Pons (tissue), 1 donor: ENCODE results near the gene NANOS3.

Source experiments
- DNase-seq: peaks from one replicate; pipeline ENCODE4 v3.0.0-alpha.2; 2016; ENCODE audit warnings: low spot score

Gene NANOS3

DNA sequence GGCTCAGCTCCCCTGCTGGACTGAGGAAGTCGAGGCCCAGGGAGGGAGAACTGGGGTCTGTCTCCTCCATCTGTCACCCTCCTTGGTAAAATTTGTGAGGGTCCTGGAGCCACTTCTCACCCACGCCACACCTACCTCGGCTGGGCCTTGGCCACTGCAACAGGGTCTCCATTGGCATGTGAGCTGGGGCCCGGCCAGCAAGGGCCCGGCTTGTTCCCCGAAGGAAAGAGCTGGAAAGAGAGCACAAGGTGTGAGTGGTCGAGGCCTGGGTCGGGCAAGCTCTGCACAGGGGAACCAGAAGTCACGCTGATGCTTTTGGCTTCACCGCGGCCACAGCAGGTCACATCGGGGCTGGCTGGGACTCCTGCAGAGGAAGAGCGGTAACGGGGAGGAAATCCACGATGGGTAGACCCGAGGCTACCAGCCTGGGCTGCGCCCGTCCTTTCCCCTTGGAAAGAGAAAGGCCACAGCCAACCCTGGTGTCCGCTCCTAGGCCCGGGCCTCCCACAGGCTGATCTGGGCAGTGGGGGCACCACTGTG lies 9.0 kb downstream of the NANOS3 start:
- no peak for DNase-seq

DNA sequence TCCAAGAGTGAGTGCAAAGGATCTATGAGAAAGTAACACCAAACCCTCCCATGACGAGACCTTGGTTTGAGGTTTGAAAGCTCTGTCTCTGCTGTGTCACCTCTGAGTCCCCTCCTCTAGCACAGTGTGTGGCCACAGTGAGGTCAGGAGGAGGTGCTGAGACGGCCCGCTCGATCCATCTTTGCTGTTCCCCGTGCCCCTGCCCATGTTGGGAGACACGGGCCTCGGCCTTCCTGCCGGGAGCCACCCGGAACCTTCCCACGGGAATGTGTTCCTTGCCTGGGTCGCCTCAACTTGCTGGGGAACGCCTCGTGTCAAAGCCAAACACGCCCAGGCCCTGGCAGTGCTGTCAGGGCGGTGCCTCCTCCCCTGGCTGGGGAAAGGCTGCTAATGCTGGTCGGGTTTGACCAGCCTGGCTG lies 10.1 kb downstream of the NANOS3 start:
- DNase-seq, result no peak

DNA sequence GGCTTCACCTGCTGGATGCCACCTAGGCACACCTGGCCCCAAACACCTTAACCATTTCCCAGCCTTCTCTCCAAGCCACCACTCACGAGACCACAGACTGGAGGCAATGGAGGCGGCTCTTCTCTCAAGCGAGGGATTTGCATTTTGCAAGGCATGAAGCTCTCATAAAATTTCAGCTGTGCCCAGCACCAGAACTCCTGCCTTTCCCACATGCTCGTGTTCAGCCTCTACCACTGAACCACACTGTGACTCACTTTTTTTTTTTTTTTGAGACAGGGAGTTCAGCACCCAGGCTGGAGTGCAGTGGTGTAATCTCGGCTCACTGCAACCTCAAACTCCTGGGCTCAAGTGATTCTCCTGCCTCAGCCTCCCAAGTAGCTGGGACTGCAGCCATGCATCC lies 10.6 kb downstream of the NANOS3 start:
- no peak for DNase-seq

DNA sequence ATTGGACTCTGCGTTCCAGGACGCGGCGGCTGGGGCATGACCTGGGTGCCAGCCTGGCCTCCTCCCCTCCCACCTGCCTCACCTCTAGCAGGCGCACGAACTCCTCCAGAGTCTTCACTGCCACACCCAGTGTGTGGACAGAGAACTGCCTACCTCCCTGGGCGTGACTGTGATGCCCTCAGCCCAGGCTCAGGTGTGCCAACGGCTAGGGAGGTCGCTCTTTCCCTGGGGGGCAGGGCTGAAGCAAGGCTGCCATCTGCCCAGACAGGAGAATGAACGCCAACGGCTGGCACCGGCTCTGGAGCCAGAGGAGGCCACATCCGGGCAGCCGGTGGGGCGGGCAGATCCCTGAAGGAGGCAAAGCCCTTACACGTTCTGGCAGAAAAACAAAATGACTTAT lies 11.3 kb downstream of the NANOS3 start:
- DNase-seq, result no peak

DNA sequence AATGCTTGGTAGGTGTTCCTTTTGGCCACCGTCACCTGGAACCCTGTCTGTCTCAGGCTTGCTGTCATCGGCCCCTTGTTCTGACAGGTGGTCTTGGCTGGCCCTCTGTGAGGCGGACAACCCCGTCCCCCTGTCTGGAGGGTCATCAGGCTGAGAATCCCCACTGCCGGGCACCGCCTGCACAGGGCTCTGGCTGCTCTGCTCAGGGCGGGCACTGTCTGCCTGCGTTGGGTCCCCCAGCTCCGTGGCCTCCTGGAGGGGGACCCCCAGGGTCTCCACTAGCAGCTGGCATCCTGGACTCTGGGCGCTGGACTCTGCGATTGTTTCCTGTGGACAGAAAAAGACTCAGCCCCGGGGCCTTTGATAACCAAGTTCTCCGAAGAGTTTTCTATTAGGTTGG lies 13.2 kb downstream of the NANOS3 start:
- DNase-seq, result no peak

DNA sequence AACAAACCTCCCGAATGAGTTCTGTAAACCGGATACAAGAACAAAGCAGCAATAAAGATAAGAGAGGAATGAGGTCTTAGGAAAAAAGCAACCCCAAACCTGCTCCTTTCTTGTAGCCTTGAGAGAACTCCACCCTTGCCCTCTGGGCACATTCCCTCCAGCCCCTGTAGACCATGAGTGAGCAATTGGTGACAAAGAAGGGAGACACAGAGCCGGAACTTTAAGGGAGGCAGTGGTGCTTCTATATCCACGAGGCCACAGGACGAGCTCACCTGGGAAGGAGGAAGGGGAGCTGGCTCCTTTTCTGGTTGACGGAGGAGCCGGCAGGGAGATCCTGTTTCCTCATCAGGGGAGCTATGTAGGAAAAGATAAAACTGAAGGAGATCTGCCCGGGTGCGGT lies 15.9 kb downstream of the NANOS3 start:
- no peak for DNase-seq

DNA sequence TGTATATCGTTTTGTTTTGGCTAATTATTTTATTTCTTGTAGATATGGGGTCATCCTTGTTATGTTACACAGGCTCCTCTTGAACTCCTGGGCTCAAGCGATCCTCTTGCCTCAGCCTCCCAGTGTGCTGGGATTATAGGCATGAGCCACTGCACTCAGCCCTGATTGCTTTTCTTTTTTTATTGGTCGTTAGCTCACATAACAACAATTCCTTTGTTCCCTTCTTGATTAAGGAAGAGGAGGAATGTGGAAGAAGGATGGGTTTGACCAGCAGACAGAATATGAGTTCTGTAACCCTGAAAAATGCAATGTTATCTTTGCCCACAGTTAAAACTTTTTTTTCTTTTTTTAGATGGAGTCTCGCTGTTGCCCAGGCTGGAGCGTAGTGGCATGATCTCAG lies 17.6 kb downstream of the NANOS3 start:
- no peak for DNase-seq

DNA sequence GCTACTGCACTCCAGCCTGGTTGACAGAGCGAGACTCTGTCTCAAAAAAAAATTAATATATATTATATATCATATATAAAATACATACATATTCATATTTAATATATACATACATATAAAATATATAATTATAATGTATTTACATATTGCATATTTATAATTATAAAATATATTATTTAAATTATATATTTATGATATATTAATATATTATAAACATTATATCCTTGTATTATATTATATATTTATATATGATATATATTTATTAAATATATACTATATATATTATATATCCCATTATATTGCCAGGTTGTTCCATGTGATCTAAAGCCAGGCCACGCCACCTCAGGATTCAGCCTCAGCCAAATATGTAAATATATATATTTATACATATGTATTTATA lies 19.3 kb downstream of the NANOS3 start:
- DNase-seq, result no peak

DNA sequence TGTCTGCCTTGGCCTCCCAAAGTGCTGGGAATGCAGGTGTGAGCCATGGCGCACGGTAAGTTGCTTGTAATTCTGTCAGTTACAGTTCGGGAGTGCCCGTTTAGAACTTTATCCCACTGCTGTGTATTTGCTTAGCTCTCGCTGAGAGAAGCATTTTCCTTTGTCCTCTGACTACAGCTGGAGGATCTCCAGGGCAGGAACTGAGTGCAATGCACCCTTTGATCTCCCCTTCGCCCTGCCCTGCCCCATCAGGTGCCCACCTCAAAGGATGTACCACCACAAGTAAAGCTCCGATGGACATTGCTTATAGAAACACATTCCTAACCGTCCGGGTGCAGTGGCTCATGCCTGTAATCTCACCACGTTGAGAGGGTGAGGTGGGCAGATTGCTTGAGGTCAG lies 22.5 kb downstream of the NANOS3 start:
- DNase-seq, result no peak

DNA sequence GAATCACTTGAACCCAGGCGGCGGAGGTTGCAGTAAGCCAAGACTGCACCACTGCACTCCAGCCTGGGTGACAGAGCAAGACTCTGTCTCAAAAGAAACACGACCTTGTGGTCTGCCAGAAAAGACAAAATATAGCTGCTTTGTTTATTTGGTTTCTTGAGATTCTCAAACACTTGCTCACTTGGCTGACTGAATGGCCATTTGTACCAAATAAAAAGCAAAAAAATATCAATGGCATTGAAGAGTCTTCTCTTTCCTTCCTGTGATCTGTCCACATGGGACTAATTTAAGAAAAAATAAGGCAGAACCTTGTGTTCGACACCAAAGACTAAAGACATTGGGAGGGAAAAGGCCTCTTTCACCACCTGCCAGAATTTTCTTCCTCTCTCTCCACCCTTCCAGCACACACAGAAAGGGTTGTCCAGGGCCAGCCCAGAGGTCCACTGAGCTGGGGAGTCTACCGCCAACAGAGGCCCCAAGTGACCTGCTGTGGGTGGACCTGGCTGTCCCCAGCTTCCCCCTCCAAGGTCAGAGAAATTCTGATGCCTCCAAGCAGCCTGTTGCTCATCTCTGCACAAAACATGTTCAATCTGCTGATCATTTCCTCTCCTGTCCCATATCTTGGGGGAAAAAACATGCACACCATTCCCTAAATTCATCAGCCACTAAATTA lies 23.1 kb downstream of the NANOS3 start:
- DNase-seq, result peak; percentile 67

DNA sequence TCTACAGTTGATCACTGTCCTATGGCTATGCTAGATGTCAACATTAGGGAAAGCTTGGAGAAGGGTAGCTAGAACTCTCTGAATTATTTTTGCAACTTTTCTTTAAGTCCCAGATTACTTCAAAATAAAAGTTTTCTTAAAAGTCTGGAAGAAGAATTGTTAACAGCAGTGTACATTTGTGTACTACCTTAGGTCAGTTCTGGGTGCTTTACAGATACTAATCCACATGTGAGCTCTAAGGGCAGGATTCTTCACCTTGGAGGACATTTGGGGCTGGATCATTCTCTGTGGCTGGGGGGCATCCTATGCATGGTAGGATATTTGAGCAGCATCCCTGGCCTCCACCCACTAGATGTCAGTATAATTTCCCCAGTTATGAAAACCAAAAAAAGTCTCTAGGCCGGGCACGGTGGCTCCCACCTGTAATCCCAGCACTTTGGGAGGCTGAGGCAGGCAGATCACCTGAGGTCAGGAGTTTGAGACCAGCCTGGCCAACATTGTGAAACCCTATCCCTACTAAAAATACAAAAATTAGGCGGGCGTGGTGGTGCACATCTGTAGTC lies 26.1 kb downstream of the NANOS3 start:
- no peak for DNase-seq

DNA sequence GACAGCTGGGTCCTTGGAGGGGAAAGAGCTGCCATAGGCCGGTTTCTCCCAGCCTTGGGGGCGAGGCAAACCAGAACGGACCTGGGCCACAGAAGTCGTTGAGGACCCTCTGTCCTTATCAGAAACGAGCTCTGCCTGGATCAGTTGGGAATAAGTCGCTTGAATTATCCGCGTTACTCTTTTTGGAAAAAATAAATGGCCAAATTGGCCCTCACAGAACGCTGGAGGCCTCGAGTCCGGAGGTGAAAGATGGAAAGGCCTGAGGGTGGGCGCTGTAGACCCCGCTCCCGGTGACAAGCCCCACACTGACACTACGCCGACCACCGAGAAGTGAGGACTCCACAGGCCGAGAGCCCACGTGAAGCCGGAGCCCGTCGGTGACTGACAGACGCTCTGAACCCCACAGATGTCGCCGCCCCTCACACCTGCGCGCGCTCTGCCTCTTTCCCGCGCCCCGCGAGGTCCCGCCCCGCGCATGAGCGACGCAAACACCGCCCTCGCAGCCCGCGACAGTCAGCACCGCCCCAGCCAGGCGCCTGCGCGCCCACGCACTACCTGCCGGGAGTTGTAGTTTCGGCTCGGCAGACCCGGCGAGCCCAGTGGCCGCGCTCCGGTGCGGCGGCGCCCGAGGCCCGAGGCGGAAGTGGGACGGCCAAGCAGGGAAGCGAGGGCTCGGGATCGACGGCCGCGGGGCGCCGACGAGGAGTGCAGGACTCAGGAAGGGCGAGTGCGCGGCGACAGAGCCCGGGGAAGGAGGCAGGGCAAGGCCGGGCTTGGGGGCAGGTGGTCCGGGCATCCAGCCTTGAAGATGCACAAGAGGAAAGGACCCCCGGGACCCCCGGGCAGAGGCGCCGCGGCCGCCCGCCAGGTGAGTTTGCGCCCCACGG lies 28.9 kb downstream of the NANOS3 start, which contains the start of the genes BRME1 and CC2D1A:
Gene BRME1, minus strand, starts transcription at position 484 of the 887 bp plus-strand sequence. CDS start 1,225 bp downstream, outside the sequence.
Gene CC2D1A, plus strand, starts transcription at position 568 of the 887 bp plus-strand sequence. Its CDS starts 241 bp downstream, at position 809.
- DNase-seq, result peak; percentile 79

DNA sequence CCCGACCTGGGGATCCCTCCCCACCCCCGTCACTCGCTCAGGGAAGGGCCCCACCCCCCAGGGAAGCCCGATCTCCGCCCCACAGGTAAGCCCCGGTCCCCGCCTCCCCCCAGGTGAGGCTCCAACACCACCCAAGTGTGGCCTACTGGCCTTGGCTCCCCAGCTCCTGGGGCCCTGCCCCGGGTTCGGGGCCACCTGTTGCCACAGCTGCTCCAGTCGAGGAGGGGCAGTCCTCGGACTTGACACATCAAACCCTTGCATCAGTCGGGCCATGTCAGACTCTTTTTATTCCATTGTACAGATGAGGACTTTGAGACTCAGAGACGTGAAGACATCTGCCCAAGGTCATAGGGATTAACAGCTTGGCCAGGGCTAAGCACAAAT lies 29.6 kb downstream of the NANOS3 start:
- no peak for DNase-seq

DNA sequence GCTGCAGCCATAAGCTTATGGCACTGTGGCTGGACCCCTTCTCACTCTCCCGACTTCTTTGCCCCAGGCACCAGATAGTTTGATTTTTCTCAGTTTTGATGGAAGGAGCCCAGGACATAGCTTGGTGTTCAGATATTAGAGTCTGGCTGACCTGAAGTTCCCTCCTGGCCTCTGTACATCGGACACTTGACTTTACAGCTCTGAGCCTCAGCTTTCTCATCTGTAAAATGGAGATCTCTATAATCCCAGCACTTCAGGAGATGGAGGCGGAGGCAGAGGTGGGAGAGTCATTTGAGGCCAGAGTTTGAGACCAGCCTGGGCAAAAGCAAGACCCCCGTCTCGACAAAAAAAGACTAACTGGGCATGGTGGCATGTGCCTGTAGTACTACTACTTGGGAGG lies 30.0 kb downstream of the NANOS3 start:
- DNase-seq, result no peak

DNA sequence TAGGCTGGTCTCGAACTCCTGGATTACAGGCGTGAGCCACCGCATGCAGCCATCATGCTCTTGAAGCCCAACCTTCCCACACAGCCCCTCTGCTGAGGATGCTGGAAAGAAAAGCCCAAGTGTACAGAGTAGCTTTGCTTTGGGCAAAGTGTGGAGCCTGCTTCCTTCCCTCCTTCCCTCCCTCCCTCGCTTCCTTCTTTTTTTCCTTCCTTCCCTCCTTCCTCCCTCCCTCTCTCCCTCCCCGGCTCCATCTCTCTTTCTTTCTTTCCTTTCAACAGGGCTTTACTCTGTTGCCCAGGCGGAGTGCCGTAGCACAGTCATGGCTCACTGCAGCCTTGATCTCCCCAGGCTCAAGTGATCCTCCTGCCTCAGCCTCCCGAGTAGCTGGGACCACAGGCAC lies 31.7 kb downstream of the NANOS3 start:
- no peak for DNase-seq

DNA sequence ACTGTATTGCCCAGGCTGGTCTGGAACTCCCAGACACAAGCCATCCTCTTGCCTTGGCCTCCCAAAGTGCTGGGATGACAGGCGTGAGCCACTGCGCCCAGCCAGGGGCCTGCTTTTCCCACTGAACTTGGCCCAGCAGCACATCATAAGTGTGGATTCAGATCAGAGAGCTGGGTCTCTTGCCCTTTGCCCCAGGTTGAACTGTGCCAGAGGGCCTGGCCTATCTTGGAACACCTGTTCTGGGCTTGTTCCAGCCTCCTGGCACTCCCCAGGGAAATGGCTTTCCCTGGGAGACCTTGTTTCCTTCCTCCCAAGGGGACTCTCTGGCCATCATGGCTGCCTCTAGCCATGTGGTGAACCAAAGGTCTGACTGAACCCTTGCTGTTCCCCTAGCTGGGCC lies 32.5 kb downstream of the NANOS3 start:
- DNase-seq, result no peak

DNA sequence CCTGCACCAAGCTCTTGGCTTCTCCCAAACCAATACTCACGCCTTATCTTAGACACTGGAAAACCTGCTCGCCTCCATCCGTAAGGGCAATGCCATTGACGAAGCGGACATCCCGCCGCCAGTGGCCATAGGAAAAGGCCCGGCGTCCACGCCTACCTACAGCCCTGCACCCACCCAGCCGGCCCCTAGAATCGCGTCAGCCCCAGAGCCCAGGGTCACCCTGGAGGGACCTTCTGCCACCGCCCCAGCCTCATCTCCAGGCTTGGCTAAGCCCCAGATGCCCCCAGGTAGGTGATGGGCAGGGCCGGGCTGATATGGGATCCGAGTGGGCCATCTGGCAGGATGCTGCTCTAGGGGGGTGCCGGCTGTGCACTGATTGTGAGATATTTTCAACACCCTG lies 36.4 kb downstream of the NANOS3 start:
- DNase-seq, result no peak

DNA sequence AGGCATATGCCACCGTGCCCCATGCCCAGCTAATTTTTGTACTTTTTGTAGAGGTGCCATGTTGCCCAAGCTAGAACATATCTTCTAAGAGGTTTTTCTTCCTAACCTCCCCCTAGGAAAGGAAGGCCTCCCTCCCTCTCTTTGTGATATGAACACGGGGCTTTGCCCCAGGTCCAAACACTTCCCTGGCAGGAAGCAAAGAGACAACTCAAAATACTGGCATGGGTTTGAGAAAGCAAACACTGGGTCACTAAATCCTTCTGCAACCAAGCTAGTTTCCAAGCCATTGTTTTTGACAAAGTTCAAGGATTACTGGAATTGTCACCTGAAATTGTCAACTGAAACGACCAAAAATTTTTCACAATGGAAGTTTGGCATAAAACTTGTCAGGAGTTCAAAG lies 37.8 kb downstream of the NANOS3 start:
- DNase-seq, result no peak

DNA sequence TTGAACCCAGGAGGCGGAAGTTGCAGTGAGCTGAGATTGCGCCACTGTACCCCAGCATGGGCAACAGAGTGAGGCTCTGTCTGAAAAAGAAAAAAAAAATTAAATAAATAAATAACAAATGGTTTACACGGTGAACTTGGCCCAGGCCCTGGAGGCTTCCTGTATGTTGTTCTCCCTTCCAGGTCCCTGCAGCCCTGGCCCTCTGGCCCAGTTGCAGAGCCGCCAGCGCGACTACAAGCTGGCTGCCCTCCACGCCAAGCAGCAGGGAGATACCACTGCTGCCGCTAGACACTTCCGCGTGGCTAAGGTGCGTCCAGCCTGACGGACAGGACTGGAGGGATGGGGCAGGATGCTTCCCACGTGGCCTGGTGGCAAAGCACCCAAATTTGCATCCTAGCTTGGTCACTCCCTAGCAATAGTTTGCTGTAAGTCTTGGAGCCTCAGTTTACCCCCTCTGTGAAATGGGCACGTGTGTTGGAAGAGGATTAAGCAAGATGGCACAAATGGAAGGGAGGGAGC lies 41.0 kb downstream of the NANOS3 start:
- no peak for DNase-seq

DNA sequence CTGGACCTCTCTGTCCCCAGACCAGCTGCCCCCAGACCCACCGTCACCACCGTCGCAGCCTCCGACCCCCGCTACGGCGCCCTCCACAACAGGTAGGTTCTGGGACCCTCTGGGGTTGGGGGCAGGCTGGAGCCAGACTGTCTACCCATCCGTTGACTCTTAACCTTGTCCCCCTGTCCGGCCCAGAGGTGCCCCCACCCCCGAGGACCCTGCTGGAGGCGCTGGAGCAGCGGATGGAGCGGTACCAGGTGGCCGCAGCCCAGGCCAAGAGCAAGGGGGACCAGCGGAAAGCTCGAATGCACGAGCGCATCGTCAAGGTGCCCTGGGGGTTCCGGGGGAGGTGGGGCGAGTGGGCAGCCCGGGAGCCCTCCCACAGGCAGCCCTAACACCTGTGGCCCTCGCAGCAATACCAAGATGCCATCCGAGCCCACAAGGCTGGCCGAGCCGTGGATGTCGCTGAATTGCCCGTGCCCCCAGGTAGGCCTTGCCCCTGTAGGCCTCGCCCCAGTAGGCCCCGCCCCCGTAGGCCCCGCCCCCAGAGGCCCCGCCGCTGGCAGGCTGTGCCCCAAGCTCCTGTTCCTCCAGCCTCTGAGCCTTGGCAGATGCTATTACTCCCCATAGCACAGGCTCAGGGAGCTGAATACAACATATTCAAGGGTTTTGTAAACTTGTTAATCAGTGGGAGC lies 41.9 kb downstream of the NANOS3 start:
- no peak for DNase-seq

DNA sequence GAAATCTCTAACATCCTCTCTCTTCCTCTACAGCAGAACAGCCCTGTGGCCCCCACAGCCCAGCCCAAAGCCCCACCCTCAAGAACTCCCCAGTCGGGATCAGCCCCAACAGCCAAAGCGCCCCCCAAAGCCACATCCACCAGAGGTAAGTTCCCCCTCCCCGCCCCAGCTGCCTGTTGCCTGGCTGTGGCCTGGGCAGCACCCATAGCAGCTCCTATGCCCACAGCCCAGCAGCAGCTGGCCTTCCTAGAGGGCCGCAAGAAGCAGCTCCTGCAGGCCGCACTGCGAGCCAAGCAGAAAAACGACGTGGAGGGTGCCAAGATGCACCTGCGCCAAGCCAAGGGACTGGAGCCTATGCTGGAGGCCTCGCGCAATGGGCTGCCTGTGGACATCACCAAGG lies 43.6 kb downstream of the NANOS3 start:
- no peak for DNase-seq
